Measurements from ENCODE around the gene SNTG2. TPM values are rescaled to one million over a fixed set of nuclear protein-coding genes. Genes with fewer than 3 reads are reported as not detected.

The SNTG2 gene
- polyA plus RNA-seq, 2 donors, result 0.26 to 0.33 TPM

DNA sequence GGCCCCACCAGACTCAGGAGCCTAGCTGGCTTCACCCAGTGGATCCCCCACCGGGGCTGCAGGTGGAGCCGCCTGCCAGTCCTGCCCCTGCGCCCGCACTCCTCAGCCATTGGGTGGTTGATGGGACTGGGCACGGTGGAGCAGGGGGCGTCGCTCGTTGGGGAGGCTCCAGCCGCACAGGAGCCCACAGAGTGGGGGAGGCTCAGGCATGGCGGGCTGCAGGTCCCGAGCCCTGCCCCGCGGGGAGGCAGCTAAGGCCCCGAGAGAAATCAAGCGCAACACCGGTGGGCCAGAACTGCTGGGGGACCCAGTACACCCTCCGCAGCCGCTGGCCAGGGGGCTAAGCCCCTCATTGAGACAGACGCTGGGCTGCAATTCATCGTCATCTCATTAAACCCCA, 184.0 kb downstream of the SNTG2 start:
- WGBS, 2 donors, result 96 to 97% methylated on average over 20 of the region's 20 CpGs
- H3K4me1 ChIP-seq (ENCODE audit: control insufficient read depth in 2 of 2, insufficient read depth in 2 of 2, low read length in 1 of 2), result peaks cover 0 to 4% of the 10 kb centered on the region in 2 donors
- H3K27me3 ChIP-seq (ENCODE audit: control insufficient read depth in 1 of 2, insufficient read depth in 2 of 2, low read length in 2 of 2), result no peaks in the 10 kb centered on the region
- H3K9me3 ChIP-seq (ENCODE audit: control insufficient read depth in 2 of 2, insufficient read depth in 1 of 2, low read depth in 1 of 2, low read length in 1 of 2), result peaks cover 0 to 5% of the 10 kb centered on the region in 2 donors
- H3K36me3 ChIP-seq (ENCODE audit: control insufficient read depth in 2 of 2, insufficient read depth in 2 of 2, low read length in 1 of 2), result no peaks in the 10 kb centered on the region
- no peak overlapping the region for H3K4me3 ChIP-seq (ENCODE audit: low read depth in 1 of 2, low read length in 2 of 2)
- H3K27ac ChIP-seq (ENCODE audit: low read depth in 2 of 2, low read length in 1 of 2), result no peak overlapping the region

DNA sequence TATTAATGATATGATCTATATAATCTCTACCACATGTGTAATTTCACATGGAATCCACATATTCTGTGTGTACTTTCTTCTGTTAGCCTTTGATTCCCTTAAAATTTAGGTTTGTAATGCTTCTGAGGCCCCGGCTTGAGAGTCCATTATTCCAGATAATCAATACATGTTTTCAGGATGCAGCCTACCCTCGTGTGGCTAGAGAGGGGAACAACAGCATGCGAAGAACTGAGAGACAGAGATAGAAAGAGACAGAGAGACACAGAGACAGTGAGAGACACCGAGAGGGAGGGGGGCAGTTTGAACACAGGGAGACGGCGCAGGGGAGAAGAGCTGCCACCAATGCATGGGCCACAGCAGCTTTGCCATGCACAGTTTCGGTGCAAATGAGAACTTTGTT, 185.4 kb downstream of the SNTG2 start:
- Histone ChIP-seq H3K27ac (ENCODE audit: low read depth in 2 of 2, low read length in 1 of 2) (no peak overlapping the region), H3K4me1 (ENCODE audit: control insufficient read depth in 2 of 2, insufficient read depth in 2 of 2, low read length in 1 of 2) (peaks cover 0 to 4% of the 10 kb centered on the region in 2 donors), H3K36me3 (ENCODE audit: control insufficient read depth in 2 of 2, insufficient read depth in 2 of 2, low read length in 1 of 2) (no peaks in the 10 kb centered on the region), H3K4me3 (ENCODE audit: low read depth in 1 of 2, low read length in 2 of 2) (no peak overlapping the region), H3K9me3 (ENCODE audit: control insufficient read depth in 2 of 2, insufficient read depth in 1 of 2, low read depth in 1 of 2, low read length in 1 of 2) (peaks cover 0 to 5% of the 10 kb centered on the region in 2 donors), H3K27me3 (ENCODE audit: control insufficient read depth in 1 of 2, insufficient read depth in 2 of 2, low read length in 2 of 2) (no peaks in the 10 kb centered on the region)
- 47 to 54% methylated on average over 7 of the region's 7 CpGs for WGBS, 2 donors

DNA sequence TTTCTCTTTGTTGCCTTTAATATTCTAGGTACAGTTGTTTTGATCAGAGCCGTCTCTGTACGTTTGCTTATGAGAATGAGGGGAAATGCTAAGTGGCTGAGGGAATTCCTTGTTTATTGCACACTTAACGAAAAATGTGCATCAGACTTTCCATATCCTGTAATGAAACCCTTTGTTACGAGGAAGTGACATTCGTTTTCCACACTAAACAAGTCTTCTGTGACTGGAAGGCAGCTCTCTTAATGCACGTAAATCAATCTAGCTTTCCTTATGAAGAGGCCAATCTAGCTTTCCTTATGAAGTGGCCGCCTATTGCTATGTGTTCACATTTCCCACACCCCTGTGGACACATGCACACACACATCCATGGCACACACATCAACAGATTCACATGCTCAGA, 186.2 kb downstream of the SNTG2 start:
- peaks cover 0 to 4% of the 10 kb centered on the region in 2 donors for H3K4me1 ChIP-seq (ENCODE audit: control insufficient read depth in 2 of 2, insufficient read depth in 2 of 2, low read length in 1 of 2)
- no peaks in the 10 kb centered on the region for H3K27me3 ChIP-seq (ENCODE audit: control insufficient read depth in 1 of 2, insufficient read depth in 2 of 2, low read length in 2 of 2)
- H3K9me3 ChIP-seq (ENCODE audit: control insufficient read depth in 2 of 2, insufficient read depth in 1 of 2, low read depth in 1 of 2, low read length in 1 of 2), result peaks cover 0 to 5% of the 10 kb centered on the region in 2 donors
- H3K36me3 ChIP-seq (ENCODE audit: control insufficient read depth in 2 of 2, insufficient read depth in 2 of 2, low read length in 1 of 2), result no peaks in the 10 kb centered on the region
- no peak overlapping the region for H3K27ac ChIP-seq (ENCODE audit: low read depth in 2 of 2, low read length in 1 of 2)
- H3K4me3 ChIP-seq (ENCODE audit: low read depth in 1 of 2, low read length in 2 of 2), result no peak overlapping the region
- 23 to 31% methylated on average over 7 of the region's 7 CpGs for WGBS, 2 donors

DNA sequence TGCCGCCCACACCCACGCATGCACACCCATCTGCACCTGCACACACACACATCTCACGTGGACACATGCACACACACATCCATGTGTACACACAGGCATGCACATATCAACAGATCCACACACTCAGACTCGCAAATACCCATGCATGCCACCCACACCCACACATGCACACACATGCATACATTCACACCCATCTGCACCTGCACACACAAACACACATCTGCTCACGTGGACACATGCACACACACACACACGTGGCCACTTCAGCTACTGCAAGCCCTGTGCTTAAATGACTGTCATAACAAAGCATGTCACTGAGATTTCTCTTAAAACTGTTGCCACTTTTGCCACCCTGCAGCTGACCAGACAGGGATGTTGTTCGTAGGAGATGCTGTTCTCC, 186.6 kb downstream of the SNTG2 start:
- peaks cover 0 to 4% of the 10 kb centered on the region in 2 donors for H3K4me1 ChIP-seq (ENCODE audit: control insufficient read depth in 2 of 2, insufficient read depth in 2 of 2, low read length in 1 of 2)
- no peak overlapping the region for H3K4me3 ChIP-seq (ENCODE audit: low read depth in 1 of 2, low read length in 2 of 2)
- no peak overlapping the region for H3K27ac ChIP-seq (ENCODE audit: low read depth in 2 of 2, low read length in 1 of 2)
- WGBS, 2 donors, result 55 to 71% methylated on average over 7 of the region's 7 CpGs
- peaks cover 0 to 5% of the 10 kb centered on the region in 2 donors for H3K9me3 ChIP-seq (ENCODE audit: control insufficient read depth in 2 of 2, insufficient read depth in 1 of 2, low read depth in 1 of 2, low read length in 1 of 2)
- no peaks in the 10 kb centered on the region for H3K27me3 ChIP-seq (ENCODE audit: control insufficient read depth in 1 of 2, insufficient read depth in 2 of 2, low read length in 2 of 2)
- no peaks in the 10 kb centered on the region for H3K36me3 ChIP-seq (ENCODE audit: control insufficient read depth in 2 of 2, insufficient read depth in 2 of 2, low read length in 1 of 2)

DNA sequence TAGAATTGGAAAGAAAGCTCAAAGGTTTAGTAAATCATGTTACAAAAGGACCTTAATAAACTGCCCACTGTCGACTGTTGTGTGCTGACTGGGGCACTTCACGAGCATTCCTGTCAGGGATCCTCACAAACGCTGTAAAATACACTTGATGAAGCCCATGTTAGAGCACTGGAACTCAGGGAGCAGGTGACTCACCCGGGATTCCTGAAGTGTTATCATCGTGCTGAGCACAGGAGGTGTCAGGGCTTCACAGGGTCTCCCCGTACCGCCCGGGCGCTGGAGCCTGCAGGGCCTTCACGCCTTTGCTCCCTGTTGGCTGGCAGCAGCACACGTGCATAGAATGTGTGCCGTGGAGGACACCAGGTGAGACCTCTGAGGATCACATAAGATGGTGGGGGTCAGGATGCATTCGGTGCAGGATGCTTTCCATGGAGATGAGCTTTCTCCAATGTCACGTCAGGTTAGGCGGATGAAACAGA, 187.3 kb downstream of the SNTG2 start:
- Histone ChIP-seq H3K4me3 (ENCODE audit: low read depth in 1 of 2, low read length in 2 of 2) (no peak overlapping the region), H3K27me3 (ENCODE audit: control insufficient read depth in 1 of 2, insufficient read depth in 2 of 2, low read length in 2 of 2) (no peaks in the 10 kb centered on the region), H3K36me3 (ENCODE audit: control insufficient read depth in 2 of 2, insufficient read depth in 2 of 2, low read length in 1 of 2) (no peaks in the 10 kb centered on the region), H3K27ac (ENCODE audit: low read depth in 2 of 2, low read length in 1 of 2) (no peak overlapping the region), H3K9me3 (ENCODE audit: control insufficient read depth in 2 of 2, insufficient read depth in 1 of 2, low read depth in 1 of 2, low read length in 1 of 2) (peaks cover 0 to 5% of the 10 kb centered on the region in 2 donors), H3K4me1 (ENCODE audit: control insufficient read depth in 2 of 2, insufficient read depth in 2 of 2, low read length in 1 of 2) (peaks cover 0 to 4% of the 10 kb centered on the region in 2 donors)
- 79 to 85% methylated on average over 15 of the region's 15 CpGs for WGBS, 2 donors

DNA sequence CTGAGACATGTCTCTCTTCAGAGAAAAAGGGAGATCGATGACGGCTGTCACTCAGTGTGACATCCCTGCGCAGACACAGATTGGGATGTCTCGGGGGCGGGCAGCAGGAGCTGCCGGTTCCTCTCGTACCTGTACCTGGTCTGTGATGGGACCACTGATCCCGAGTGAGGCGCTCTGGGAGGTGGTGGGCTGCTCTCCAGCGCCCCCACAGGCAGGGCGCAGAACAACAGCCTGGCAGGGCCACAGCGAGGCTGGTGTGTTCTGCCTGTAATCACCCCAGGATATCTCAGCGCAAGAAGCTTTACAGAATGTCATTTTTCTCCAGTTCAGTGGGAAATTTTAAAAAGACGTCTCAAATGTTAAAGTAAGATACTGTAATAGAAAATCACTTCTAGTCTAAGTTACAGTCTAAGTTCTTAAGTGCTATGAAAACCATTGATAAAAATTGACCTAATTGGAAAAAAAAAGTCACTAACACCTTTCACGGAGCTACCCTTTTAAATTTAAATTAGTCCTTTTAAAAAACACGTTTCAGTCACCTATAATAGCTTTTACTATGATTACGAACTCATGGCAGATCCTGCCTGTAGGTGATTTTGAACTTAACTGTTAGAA, 189.8 kb downstream of the SNTG2 start:
- Histone ChIP-seq H3K9me3 (ENCODE audit: control insufficient read depth in 2 of 2, insufficient read depth in 1 of 2, low read depth in 1 of 2, low read length in 1 of 2) (peaks cover 0 to 5% of the 10 kb centered on the region in 2 donors), H3K27me3 (ENCODE audit: control insufficient read depth in 1 of 2, insufficient read depth in 2 of 2, low read length in 2 of 2) (no peaks in the 10 kb centered on the region), H3K4me1 (ENCODE audit: control insufficient read depth in 2 of 2, insufficient read depth in 2 of 2, low read length in 1 of 2) (peaks cover 0 to 4% of the 10 kb centered on the region in 2 donors), H3K36me3 (ENCODE audit: control insufficient read depth in 2 of 2, insufficient read depth in 2 of 2, low read length in 1 of 2) (no peaks in the 10 kb centered on the region), H3K4me3 (ENCODE audit: low read depth in 1 of 2, low read length in 2 of 2) (no peak overlapping the region), H3K27ac (ENCODE audit: low read depth in 2 of 2, low read length in 1 of 2) (no peak overlapping the region)
- WGBS, 2 donors, result 32 to 40% methylated on average over 17 of the region's 17 CpGs

DNA sequence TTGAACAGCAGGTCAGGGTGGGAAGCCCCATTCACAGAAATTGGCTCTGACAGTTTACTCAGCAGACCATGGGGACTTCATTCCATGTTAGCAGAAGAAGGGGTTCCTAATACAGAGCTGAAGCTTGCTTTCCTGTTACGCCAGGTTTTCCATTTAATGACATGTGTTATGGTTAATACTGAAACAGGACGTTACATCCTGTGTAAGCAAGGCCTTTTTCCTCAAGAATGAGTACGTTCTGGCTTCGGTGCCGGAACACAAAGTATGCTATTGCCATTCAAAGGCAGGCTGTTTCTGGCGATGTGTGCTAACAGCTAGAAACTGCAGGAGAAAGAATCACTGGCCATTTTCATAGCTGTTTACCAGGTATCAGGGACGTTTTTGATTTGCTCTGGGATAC, 190.4 kb downstream of the SNTG2 start:
- Histone ChIP-seq H3K27me3 (ENCODE audit: control insufficient read depth in 1 of 2, insufficient read depth in 2 of 2, low read length in 2 of 2) (no peaks in the 10 kb centered on the region), H3K4me3 (ENCODE audit: low read depth in 1 of 2, low read length in 2 of 2) (no peak overlapping the region), H3K36me3 (ENCODE audit: control insufficient read depth in 2 of 2, insufficient read depth in 2 of 2, low read length in 1 of 2) (no peaks in the 10 kb centered on the region), H3K4me1 (ENCODE audit: control insufficient read depth in 2 of 2, insufficient read depth in 2 of 2, low read length in 1 of 2) (peaks cover 0 to 4% of the 10 kb centered on the region in 2 donors), H3K27ac (ENCODE audit: low read depth in 2 of 2, low read length in 1 of 2) (no peak overlapping the region), H3K9me3 (ENCODE audit: control insufficient read depth in 2 of 2, insufficient read depth in 1 of 2, low read depth in 1 of 2, low read length in 1 of 2) (peaks cover 0 to 5% of the 10 kb centered on the region in 2 donors)
- WGBS, 2 donors, result 64 to 69% methylated on average over 7 of the region's 7 CpGs

DNA sequence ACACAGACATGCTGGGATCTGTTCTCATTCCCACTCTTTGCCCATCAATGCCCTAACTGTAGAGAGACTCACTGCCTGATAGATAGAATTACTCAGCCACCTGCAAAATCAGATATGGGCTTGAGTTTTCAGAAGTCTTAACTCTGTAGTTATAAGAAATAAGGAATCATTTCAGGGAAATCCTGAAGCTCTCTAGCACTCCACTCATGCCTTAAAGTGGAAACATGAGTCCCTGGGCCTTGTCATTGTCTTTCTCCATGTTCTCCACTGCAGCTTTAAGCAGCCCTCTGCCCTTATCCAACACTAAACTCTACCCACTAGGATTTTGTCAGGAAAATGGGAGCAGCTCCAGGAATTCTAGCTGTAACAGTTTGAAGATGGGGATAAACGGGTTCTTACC, 192.5 kb downstream of the SNTG2 start:
- H3K4me1 ChIP-seq (ENCODE audit: control insufficient read depth in 2 of 2, insufficient read depth in 2 of 2, low read length in 1 of 2), result no peaks in the 10 kb centered on the region
- 79 to 85% methylated on average over 1 of the region's 1 CpG for WGBS, 2 donors
- H3K4me3 ChIP-seq (ENCODE audit: low read depth in 1 of 2, low read length in 2 of 2), result no peak overlapping the region
- no peaks in the 10 kb centered on the region for H3K27me3 ChIP-seq (ENCODE audit: control insufficient read depth in 1 of 2, insufficient read depth in 2 of 2, low read length in 2 of 2)
- no peaks in the 10 kb centered on the region for H3K9me3 ChIP-seq (ENCODE audit: control insufficient read depth in 2 of 2, insufficient read depth in 1 of 2, low read depth in 1 of 2, low read length in 1 of 2)
- H3K27ac ChIP-seq (ENCODE audit: low read depth in 2 of 2, low read length in 1 of 2), result no peak overlapping the region
- H3K36me3 ChIP-seq (ENCODE audit: control insufficient read depth in 2 of 2, insufficient read depth in 2 of 2, low read length in 1 of 2), result no peaks in the 10 kb centered on the region

DNA sequence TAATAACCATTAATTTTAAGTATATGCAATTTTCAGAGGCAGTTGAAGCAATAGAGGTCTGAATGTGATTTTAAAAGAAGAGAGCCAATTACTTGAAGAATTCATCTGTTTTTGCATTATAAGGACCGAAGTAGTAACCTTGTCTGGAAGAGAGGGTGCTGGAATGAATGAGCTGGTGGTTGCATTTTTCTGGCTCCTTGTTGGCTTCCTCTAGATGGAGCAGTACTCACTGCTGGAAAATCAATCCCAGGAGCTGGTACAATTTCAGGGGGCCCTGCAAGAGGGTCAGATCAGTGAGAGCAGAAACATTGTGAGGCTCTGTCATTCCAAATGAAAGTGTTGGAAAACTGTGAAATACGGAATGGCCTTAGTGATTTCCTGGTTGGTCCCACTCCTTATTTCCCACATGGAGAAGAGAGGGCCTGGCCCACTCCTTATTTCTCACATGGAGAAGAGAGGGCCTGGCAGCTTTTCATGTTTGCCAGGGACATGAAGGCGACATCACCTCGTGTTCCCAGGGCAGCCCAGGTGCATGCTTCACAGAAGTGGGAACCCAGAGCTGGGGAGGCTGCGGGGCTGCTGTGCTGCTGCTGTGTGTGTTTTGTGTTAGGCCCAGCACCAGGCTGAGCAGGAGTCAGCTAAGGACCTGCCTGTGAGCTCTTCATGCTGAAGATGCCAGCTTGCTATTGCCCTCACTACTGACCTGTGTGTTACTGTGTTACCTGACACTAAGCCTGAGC, 197.4 kb downstream of the SNTG2 start:
- Histone ChIP-seq H3K27ac (ENCODE audit: low read depth in 2 of 2, low read length in 1 of 2) (no peak overlapping the region), H3K9me3 (ENCODE audit: control insufficient read depth in 2 of 2, insufficient read depth in 1 of 2, low read depth in 1 of 2, low read length in 1 of 2) (peaks cover 0 to 2% of the 10 kb centered on the region in 2 donors), H3K27me3 (ENCODE audit: control insufficient read depth in 1 of 2, insufficient read depth in 2 of 2, low read length in 2 of 2) (no peaks in the 10 kb centered on the region), H3K36me3 (ENCODE audit: control insufficient read depth in 2 of 2, insufficient read depth in 2 of 2, low read length in 1 of 2) (no peaks in the 10 kb centered on the region), H3K4me1 (ENCODE audit: control insufficient read depth in 2 of 2, insufficient read depth in 2 of 2, low read length in 1 of 2) (no peaks in the 10 kb centered on the region), H3K4me3 (ENCODE audit: low read depth in 1 of 2, low read length in 2 of 2) (no peak overlapping the region)
- WGBS, 2 donors, result 37 to 45% methylated on average over 5 of the region's 5 CpGs
